Putamen (tissue), 1 donor: ENCODE results near the gene EHF.
"Not testable (repeated sequence)": the region's sequence is repeated elsewhere in the genome, so short reads cannot be mapped to it uniquely, and the experiment has no call there.

ENCODE experiments used
- DNase-seq: peaks from one replicate; pipeline ENCODE4 v3.0.0-alpha.2; 2016; ENCODE audit warnings: low spot score

The EHF gene

GRCh38 chr11:34668583-34669053 is 47.7 kb downstream of the EHF start:
- no peak for DNase-seq

GRCh38 chr11:34669458-34669857 is 48.6 kb downstream of the EHF start:
- no peak for DNase-seq

GRCh38 chr11:34671117-34671516 is 50.2 kb downstream of the EHF start:
- no peak for DNase-seq

DNA sequence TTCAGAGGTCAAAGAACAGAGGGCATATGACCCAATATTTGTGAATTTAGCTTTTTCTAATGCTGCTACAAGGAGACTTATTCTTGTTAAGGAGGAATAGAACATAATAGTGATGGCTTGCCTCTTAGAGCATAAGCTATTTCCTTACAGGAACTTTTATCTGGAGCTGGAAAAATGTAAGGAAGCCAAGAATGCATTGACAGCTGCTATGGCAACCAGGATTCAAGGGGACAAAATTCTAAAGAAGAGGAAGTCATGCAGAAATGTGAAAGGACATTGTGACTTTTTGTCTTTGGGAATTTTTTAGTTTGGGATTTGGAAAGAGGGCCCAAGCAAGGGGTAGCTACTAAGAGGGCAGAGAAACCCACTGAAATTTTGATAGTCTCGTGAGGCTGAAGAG is 51.1 kb downstream of the EHF start:
- DNase-seq, result no peak

DNA sequence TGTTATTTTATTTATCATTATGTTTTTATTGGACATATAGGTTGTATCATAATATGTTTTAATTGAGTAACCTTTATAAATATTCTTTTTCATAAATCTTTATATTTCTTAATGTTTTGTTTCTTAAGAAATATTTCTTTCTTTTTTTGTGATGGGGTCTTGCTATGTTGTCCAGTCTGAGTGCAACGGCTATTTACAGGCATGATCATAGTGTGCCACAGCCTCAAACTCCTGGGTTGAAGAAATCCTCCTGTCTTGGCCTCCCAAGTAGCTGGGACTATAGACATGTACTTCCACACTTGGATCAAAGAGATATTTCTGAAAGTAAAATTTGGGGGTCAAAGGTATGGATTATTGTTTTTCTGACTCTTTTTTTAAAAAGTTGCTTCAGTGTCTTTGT is 53.1 kb downstream of the EHF start:
- DNase-seq, result no peak

DNA sequence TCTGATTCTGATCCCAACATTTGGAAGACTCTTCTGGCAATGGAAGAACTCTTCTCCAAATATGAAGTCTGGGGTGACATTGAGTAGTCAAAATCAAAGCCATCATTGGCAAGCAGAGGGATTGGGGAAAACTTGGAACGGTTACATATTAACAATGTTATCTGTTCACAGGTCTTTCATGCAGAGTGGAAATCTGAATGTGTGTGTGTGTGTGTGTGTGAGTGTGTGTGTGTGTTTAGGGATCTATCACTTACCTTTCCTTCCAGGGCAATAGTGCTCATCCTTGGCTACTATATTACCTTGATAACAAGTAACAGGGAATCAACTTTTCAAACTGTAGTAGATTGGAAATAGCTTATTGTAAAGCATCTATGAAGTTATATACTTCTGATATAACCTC is 55.3 kb downstream of the EHF start:
- DNase-seq, result no peak

DNA sequence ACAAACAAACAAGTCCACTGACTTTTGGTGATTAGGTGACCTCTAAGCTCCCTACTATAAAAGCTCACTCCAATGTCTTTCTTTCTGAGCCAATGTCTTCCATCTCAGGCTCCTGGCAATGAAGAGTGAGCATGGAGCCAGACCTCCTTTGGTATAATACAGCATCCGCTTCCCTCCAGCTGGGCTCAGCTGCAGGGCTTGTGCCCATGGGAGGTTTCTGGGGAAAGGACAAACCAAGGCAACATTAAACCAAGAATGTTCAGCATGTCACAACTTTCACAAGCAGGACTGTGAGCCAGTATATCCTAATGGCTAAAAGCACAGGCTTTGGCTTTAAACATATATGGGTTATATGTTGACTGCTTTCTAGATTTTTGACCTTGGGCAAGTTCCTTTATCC is 58.8 kb downstream of the EHF start:
- no peak for DNase-seq

GRCh38 chr11:34680206-34680605 is 59.3 kb downstream of the EHF start:
- no peak for DNase-seq

- DNase-seq, result no peak
Observed at GRCh38 chr11:34680918-34681586, 60.2 kb downstream of the EHF start.

DNA sequence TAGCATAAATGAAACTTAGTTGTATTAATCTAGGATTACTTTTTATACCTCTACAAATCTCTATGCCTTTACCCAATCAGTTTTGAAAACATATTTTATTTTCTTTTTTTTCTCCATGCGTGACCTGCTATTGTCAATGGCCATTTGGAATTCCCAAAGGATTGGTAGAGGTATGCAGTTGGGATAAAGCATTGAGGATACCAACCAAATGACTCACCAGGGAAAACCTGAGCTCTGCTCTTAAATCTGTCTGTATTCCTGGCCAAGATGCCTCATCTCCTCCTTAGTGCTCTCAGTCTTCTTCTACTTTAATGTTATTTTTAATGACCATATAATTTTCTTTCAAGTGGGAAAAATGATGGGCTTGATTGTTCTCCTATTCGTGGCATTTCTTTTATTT is 61.9 kb downstream of the EHF start:
- DNase-seq, result no peak

GRCh38 chr11:34683396-34683795 is 62.5 kb downstream of the EHF start:
- DNase-seq, result no peak

GRCh38 chr11:34685864-34686263 is 65.0 kb downstream of the EHF start:
- no peak for DNase-seq

- DNase-seq, result not testable (repeated sequence)
Observed at GRCh38 chr11:34692299-34692698, 71.4 kb downstream of the EHF start.

- no peak for DNase-seq
Observed at GRCh38 chr11:34696862-34697261, 76.0 kb downstream of the EHF start.

- no peak for DNase-seq
Observed at GRCh38 chr11:34706709-34707461, 86.0 kb downstream of the EHF start.

DNA sequence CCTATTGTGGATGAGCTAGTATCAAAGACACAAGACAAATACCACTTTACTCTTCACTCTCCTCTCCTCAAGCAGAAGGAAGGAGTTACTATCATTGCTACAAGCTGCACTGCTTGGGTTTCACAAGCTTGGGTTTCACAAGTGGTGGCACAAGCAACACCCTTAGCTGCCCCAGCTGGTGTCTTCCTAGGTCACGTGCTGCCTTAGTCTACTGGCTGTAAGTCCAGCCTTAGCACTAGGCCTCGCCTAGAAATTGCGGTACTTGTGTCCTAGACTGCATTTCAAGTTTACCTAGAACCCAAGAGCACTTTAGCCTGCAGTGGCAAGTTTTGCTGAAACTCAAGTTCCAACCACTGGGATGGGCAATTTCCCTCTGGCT is 86.6 kb downstream of the EHF start:
- no peak for DNase-seq
